BLaER1 (cell line): ENCODE measurements around the gene MIB2.

Experiments
- H3K27ac ChIP-seq: shearing (Covaris generic); formaldehyde crosslinking; 2 replicates; pipeline ENCODE4 v1.8.1; 2022
- H3K27me3 ChIP-seq: shearing (Covaris generic); formaldehyde crosslinking; 2 replicates; pipeline ENCODE4 v1.8.1; 2022
- H3K36me3 ChIP-seq: shearing (Covaris generic); formaldehyde crosslinking; 2 replicates; pipeline ENCODE4 v1.8.1; 2022
- H3K4me1 ChIP-seq: shearing (Covaris generic); formaldehyde crosslinking; 2 replicates; pipeline ENCODE4 v1.8.1; 2022
- H3K4me2 ChIP-seq: shearing (Covaris generic); formaldehyde crosslinking; 2 replicates; pipeline ENCODE4 v1.8.1; 2022
- H3K4me3 ChIP-seq: shearing (Covaris generic); formaldehyde crosslinking; 2 replicates; pipeline ENCODE4 v1.8.1; 2022
- H3K9ac ChIP-seq: shearing (Covaris generic); formaldehyde crosslinking; 2 replicates; pipeline ENCODE4 v1.8.1; 2022
- H3K9me3 ChIP-seq: shearing (Covaris generic); formaldehyde crosslinking; 2 replicates; pipeline ENCODE4 v1.8.1; 2022
- H4K20me1 ChIP-seq: shearing (Covaris generic); formaldehyde crosslinking; 2 replicates; pipeline ENCODE4 v1.8.1; 2022
- Cebpa-rat ChIP-seq: shearing (Covaris generic); IDR thresholded peaks from 2 replicates; pipeline ENCODE4 v1.8.1; 2022

Gene MIB2

GRCh38 chr1:1598051-1598719, 17.1 kb upstream of the MIB2 start:
- peaks cover 48% of the 10 kb centered on the region for H3K27me3 ChIP-seq
- H3K9ac ChIP-seq, result no peak overlapping the region
- no peaks in the 10 kb centered on the region for H3K9me3 ChIP-seq
- peaks cover 21% of the 10 kb centered on the region for H4K20me1 ChIP-seq
- peaks cover 62% of the 10 kb centered on the region for H3K4me1 ChIP-seq
- no peaks in the 10 kb centered on the region for H3K36me3 ChIP-seq
- H3K4me3 ChIP-seq, result no peak overlapping the region
- H3K27ac ChIP-seq, result no peak overlapping the region
- H3K4me2 ChIP-seq, result peak overlapping the region; percentile 91
- no peak for TF ChIP-seq Cebpa-rat

GRCh38 chr1:1598720-1599029, 16.6 kb upstream of the MIB2 start:
- H3K4me1 ChIP-seq, result peaks cover 67% of the 10 kb centered on the region
- H3K4me2 ChIP-seq, result peak overlapping the region; percentile 91
- H3K27me3 ChIP-seq, result peaks cover 48% of the 10 kb centered on the region
- H3K9ac ChIP-seq, result no peak overlapping the region
- H4K20me1 ChIP-seq, result peaks cover 21% of the 10 kb centered on the region
- H3K4me3 ChIP-seq, result no peak overlapping the region
- TF ChIP-seq Cebpa-rat, result no peak
- no peaks in the 10 kb centered on the region for H3K9me3 ChIP-seq
- H3K36me3 ChIP-seq, result no peaks in the 10 kb centered on the region
- H3K27ac ChIP-seq, result no peak overlapping the region

- TF ChIP-seq Cebpa-rat, result no peak
- no peaks in the 10 kb centered on the region for H3K9me3 ChIP-seq
- H3K4me1 ChIP-seq, result peaks cover 73% of the 10 kb centered on the region
- H3K27me3 ChIP-seq, result peaks cover 48% of the 10 kb centered on the region
- H3K4me2 ChIP-seq, result peak overlapping the region; percentile 91
- peak overlapping the region; percentile 71 for H3K4me3 ChIP-seq
- H3K9ac ChIP-seq, result 0 out of 2 replicates have a peak overlapping the region, but pooled peaks have one; percentile 41
- peaks cover 21% of the 10 kb centered on the region for H4K20me1 ChIP-seq
- no peak overlapping the region for H3K27ac ChIP-seq
- no peaks in the 10 kb centered on the region for H3K36me3 ChIP-seq
These were observed 16.0 kb upstream of the MIB2 start for GRCh38 chr1:1599030-1599934.

GRCh38 chr1:1599935-1600860, 15.1 kb upstream of the MIB2 start, which contains the start of gene FNDC10:
Gene FNDC10 (minus strand): TSS chr1:1600135. CDS start chr1:1600015, 120 bp downstream.
- Histone ChIP-seq H3K4me2 (peak within 1 kb of the TSS; percentile 91), H3K27me3 (peaks cover 48% of the 10 kb centered on the region)

GRCh38 chr1:1600861-1601563, 14.3 kb upstream of the MIB2 start:
- no peak for TF ChIP-seq Cebpa-rat
- H3K27me3 ChIP-seq, result peaks cover 48% of the 10 kb centered on the region
- no peaks in the 10 kb centered on the region for H3K36me3 ChIP-seq
- peaks cover 82% of the 10 kb centered on the region for H3K4me1 ChIP-seq
- peak overlapping the region; percentile 85 for H3K4me2 ChIP-seq
- H3K9me3 ChIP-seq, result no peaks in the 10 kb centered on the region
- H3K4me3 ChIP-seq, result peak overlapping the region; percentile 71; the same call in 1 of the 2 replicates
- peaks cover 21% of the 10 kb centered on the region for H4K20me1 ChIP-seq
- H3K9ac ChIP-seq, result no peak overlapping the region
- H3K27ac ChIP-seq, result no peak overlapping the region

More at GRCh38 chr1:1599935-1600860, 15.1 kb upstream of the MIB2 start, which contains the start of gene FNDC10:
- H3K9ac ChIP-seq, result 0 out of 2 replicates have a peak within 1 kb of the TSS, but pooled peaks have one; percentile 41
- no peaks in the 10 kb centered on the region for H3K9me3 ChIP-seq
- H3K36me3 ChIP-seq, result no peaks in the 10 kb centered on the region
- peaks cover 21% of the 10 kb centered on the region for H4K20me1 ChIP-seq
- H3K4me1 ChIP-seq, result peaks cover 82% of the 10 kb centered on the region
- no peak for TF ChIP-seq Cebpa-rat
- H3K4me3 ChIP-seq, result peak within 1 kb of the TSS; percentile 71
- no peak within 1 kb of the TSS for H3K27ac ChIP-seq

- no peak overlapping the region for H3K27ac ChIP-seq
- peaks cover 47% of the 10 kb centered on the region for H3K27me3 ChIP-seq
- H3K36me3 ChIP-seq, result no peaks in the 10 kb centered on the region
- H3K4me3 ChIP-seq, result no peak overlapping the region
- no peaks in the 10 kb centered on the region for H3K9me3 ChIP-seq
- peaks cover 21% of the 10 kb centered on the region for H4K20me1 ChIP-seq
- no peak overlapping the region for H3K9ac ChIP-seq
- H3K4me1 ChIP-seq, result peaks cover 85% of the 10 kb centered on the region
- TF ChIP-seq Cebpa-rat, result no peak
- peak overlapping the region; percentile 85 for H3K4me2 ChIP-seq
These were observed 13.6 kb upstream of the MIB2 start for GRCh38 chr1:1601564-1602303.

- H3K36me3 ChIP-seq, result no peaks in the 10 kb centered on the region
- TF ChIP-seq Cebpa-rat, result no peak
- peak overlapping the region; percentile 85 for H3K4me2 ChIP-seq
- peaks cover 21% of the 10 kb centered on the region for H4K20me1 ChIP-seq
- H3K9me3 ChIP-seq, result no peaks in the 10 kb centered on the region
- H3K9ac ChIP-seq, result no peak overlapping the region
- no peak overlapping the region for H3K4me3 ChIP-seq
- peaks cover 85% of the 10 kb centered on the region for H3K4me1 ChIP-seq
- peaks cover 43% of the 10 kb centered on the region for H3K27me3 ChIP-seq
- no peak overlapping the region for H3K27ac ChIP-seq
These were observed 12.9 kb upstream of the MIB2 start for GRCh38 chr1:1602304-1602967.

- H3K27me3 ChIP-seq, result peaks cover 42% of the 10 kb centered on the region
- no peaks in the 10 kb centered on the region for H3K36me3 ChIP-seq
- peaks cover 82% of the 10 kb centered on the region for H3K4me1 ChIP-seq
- H3K4me3 ChIP-seq, result no peak overlapping the region
- H3K27ac ChIP-seq, result no peak overlapping the region
- no peak for TF ChIP-seq Cebpa-rat
- no peak overlapping the region; the same call in 1 of the 2 replicates for H3K9ac ChIP-seq
- H4K20me1 ChIP-seq, result peaks cover 15% of the 10 kb centered on the region
- H3K4me2 ChIP-seq, result peak overlapping the region; percentile 85
- H3K9me3 ChIP-seq, result no peaks in the 10 kb centered on the region
These were observed 12.3 kb upstream of the MIB2 start for GRCh38 chr1:1602968-1603506.
